ENCODE measurements around the gene NOD2. TPM values are rescaled to one million over a fixed set of nuclear protein-coding genes. Genes with fewer than 3 reads are reported as not detected.
A peak's percentile ranks its signal among the peaks of the same experiment; 100 is the strongest.

NOD2 gene
- total RNA-seq, 1 donor from 2014 or later, result 0.12 TPM

DNA sequence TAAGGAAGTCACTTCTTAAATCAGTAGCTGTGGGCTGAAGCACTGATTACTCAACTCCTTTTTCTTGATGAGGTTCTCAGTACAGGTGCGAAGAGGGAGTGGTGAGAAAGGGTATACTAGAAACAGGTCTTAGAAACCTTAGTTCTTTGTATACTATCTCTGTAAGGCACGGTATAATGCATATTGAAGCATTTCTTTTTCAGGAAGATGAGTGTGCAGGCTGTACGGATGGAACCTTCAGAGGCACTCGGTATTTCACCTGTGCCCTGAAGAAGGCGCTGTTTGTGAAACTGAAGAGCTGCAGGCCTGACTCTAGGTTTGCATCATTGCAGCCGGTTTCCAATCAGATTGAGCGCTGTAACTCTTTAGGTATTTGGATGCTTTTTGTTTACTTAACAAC lies 87.6 kb downstream of the NOD2 start:
- DNase-seq (ENCODE audit: low read depth), result no peak
- no peak overlapping the region for H3K4me3 ChIP-seq (ENCODE audit: low read depth, low read length)
- TF ChIP-seq, protein P1, sequence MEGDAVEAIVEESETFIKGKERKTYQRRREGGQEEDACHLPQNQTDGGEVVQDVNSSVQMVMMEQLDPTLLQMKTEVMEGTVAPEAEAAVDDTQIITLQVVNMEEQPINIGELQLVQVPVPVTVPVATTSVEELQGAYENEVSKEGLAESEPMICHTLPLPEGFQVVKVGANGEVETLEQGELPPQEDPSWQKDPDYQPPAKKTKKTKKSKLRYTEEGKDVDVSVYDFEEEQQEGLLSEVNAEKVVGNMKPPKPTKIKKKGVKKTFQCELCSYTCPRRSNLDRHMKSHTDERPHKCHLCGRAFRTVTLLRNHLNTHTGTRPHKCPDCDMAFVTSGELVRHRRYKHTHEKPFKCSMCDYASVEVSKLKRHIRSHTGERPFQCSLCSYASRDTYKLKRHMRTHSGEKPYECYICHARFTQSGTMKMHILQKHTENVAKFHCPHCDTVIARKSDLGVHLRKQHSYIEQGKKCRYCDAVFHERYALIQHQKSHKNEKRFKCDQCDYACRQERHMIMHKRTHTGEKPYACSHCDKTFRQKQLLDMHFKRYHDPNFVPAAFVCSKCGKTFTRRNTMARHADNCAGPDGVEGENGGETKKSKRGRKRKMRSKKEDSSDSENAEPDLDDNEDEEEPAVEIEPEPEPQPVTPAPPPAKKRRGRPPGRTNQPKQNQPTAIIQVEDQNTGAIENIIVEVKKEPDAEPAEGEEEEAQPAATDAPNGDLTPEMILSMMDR (conservative IDR thresholded peaks at IDR 0.05; ENCODE audit: low read depth, low read length), result peak; percentile 27

DNA sequence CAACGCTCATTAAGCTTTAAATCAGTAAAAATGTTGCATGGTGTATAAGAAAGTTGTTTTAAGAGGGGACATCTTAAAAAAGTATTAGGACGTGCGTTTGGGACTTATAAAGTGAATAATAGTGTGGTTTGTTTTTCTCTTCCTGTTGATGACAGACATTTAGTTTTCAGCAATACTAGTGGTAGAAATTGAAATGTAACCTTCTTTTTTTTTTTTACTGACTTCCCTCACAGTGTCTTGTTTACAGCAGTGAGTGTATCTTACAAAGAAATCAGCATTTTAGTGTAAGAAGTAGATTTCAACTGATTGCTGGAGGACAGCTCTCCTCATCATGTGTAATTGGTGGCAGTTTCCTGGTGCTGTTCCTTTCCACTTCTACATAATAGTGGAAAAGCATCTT lies 88.1 kb downstream of the NOD2 start:
- DNase-seq (ENCODE audit: low read depth), result no peak
- TF ChIP-seq, protein P1 (conservative IDR thresholded peaks at IDR 0.05; ENCODE audit: low read depth, low read length), result no peak
- H3K4me3 ChIP-seq (ENCODE audit: low read depth, low read length), result no peak overlapping the region

Other genes with a start within 250 kb of the NOD2 start
- 0.07 TPM in 1 of 2 replicates, not detected in the other for gene NKD1, start 145.2 kb upstream of the NOD2 start, total RNA-seq
- gene SNX20, start 12.3 kb upstream of the NOD2 start, total RNA-seq, result not detected in 2 replicates
- 10.3 and 12.9 TPM in 2 replicates for gene CYLD, start 48.5 kb downstream of the NOD2 start, total RNA-seq